ENCODE measurements around the gene LECT2.

Gene LECT2

GRCh38 chr5:135937245-135937911 is 17.4 kb downstream of the LECT2 start:
- no peak for DNase-seq (ENCODE audit: low read depth in 2 of 2)

- DNase-seq (ENCODE audit: low read depth in 2 of 2), result no peak
Observed at GRCh38 chr5:135934939-135935338, 19.8 kb downstream of the LECT2 start.

- no peak for DNase-seq (ENCODE audit: low read depth in 2 of 2)
Observed at GRCh38 chr5:135930949-135931295, 23.9 kb downstream of the LECT2 start.

- no peak for DNase-seq (ENCODE audit: low read depth in 2 of 2)
Observed at GRCh38 chr5:135930029-135930948, 24.5 kb downstream of the LECT2 start.

GRCh38 chr5:135921388-135921787 is 33.4 kb downstream of the LECT2 start:
- DNase-seq (ENCODE audit: low read depth in 2 of 2), result no peak

- DNase-seq (ENCODE audit: low read depth in 2 of 2), result no peak
Observed at GRCh38 chr5:135920199-135920598, 34.6 kb downstream of the LECT2 start.

- DNase-seq (ENCODE audit: low read depth in 2 of 2), result no peak
Observed at GRCh38 chr5:135916638-135917263, 38.0 kb downstream of the LECT2 start.

- DNase-seq (ENCODE audit: low read depth in 2 of 2), result no peak
Observed at GRCh38 chr5:135915466-135916001, 39.2 kb downstream of the LECT2 start.

GRCh38 chr5:135913713-135914626 is 40.8 kb downstream of the LECT2 start:
- DNase-seq (ENCODE audit: low read depth in 2 of 2), result no peak

GRCh38 chr5:135905144-135905543 is 49.6 kb downstream of the LECT2 start:
- no peak for DNase-seq (ENCODE audit: low read depth in 2 of 2)

GRCh38 chr5:135901633-135902032 is 53.1 kb downstream of the LECT2 start:
- DNase-seq (ENCODE audit: low read depth in 2 of 2), result no peak

GRCh38 chr5:135900276-135900675 is 54.5 kb downstream of the LECT2 start:
- DNase-seq (ENCODE audit: low read depth in 2 of 2), result no peak

- no peak for DNase-seq (ENCODE audit: low read depth in 2 of 2)
Observed at GRCh38 chr5:135898651-135899050, 56.1 kb downstream of the LECT2 start.

All from activated CD4-positive, alpha-beta T cell treated with anti-CD3 and anti-CD28 coated beads for 24 hours (primary cell).